ENCODE data around the gene DNAJC12.

Gene DNAJC12

DNA sequence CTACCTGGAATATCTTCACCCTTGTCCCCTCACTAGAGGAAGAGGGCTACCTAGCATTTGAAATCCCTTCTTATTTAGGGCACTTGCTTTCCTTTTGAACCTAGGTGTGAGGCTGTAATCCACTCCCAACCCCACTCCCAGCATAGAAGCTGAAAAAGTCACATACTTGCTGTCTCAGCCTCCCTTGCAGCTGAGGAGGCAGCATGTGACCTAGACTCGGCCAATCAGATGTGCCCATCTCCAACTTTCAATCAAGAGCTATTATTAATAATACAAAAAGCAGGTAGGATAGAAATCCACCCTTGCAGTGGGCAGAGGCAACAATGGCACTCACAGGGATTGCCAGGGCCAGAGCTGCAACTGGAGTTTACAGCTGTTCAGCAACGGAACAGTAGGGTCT lies 70.7 kb downstream of the DNAJC12 start:
- TF ChIP-seq, protein P1, sequence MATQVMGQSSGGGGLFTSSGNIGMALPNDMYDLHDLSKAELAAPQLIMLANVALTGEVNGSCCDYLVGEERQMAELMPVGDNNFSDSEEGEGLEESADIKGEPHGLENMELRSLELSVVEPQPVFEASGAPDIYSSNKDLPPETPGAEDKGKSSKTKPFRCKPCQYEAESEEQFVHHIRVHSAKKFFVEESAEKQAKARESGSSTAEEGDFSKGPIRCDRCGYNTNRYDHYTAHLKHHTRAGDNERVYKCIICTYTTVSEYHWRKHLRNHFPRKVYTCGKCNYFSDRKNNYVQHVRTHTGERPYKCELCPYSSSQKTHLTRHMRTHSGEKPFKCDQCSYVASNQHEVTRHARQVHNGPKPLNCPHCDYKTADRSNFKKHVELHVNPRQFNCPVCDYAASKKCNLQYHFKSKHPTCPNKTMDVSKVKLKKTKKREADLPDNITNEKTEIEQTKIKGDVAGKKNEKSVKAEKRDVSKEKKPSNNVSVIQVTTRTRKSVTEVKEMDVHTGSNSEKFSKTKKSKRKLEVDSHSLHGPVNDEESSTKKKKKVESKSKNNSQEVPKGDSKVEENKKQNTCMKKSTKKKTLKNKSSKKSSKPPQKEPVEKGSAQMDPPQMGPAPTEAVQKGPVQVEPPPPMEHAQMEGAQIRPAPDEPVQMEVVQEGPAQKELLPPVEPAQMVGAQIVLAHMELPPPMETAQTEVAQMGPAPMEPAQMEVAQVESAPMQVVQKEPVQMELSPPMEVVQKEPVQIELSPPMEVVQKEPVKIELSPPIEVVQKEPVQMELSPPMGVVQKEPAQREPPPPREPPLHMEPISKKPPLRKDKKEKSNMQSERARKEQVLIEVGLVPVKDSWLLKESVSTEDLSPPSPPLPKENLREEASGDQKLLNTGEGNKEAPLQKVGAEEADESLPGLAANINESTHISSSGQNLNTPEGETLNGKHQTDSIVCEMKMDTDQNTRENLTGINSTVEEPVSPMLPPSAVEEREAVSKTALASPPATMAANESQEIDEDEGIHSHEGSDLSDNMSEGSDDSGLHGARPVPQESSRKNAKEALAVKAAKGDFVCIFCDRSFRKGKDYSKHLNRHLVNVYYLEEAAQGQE (IDR thresholded peaks at IDR 0.05; ENCODE audit: low read depth): no peak
- TF ChIP-seq, protein P2, sequence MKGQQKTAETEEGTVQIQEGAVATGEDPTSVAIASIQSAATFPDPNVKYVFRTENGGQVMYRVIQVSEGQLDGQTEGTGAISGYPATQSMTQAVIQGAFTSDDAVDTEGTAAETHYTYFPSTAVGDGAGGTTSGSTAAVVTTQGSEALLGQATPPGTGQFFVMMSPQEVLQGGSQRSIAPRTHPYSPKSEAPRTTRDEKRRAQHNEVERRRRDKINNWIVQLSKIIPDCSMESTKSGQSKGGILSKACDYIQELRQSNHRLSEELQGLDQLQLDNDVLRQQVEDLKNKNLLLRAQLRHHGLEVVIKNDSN (IDR thresholded peaks at IDR 0.05): peak; percentile 83

DNA sequence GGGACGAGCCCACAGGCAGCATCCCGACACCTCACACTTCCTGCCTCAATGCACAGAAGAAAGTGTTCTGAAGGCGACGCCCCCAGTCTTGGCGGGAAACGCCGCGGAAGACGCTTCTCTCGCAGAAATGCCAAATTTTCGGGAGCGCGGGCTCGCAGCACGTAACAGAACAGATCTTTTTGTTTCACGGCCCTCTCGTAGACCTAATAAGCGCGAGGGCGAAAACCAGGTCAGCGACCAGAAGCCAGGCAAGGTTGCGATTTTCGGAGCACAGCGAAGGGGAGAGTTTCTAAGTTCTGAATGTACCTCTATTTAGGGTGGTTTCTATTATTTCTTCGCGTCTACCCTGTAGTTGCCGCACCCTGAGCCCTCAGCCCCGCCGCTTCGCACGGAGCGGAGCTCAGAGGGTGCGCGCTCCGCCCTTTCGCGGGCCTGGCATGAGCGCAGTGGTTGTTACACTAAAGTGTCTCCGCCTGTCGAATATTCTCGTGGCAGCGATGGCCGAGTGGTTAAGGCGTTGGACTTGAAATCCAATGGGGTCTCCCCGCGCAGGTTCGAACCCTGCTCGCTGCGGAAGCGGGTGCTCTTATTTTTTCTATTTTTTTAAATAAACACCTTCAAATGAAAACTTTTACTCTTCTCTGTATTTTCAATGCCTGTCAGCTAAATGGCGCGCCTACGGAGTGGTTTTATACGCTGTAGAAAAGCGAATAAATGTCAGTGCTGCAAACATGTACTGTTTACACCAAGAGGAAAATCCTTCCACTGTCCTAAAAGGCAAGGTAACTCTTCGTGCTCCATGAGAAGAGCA lies 73.8 kb downstream of the DNAJC12 start:
- TF ChIP-seq EP300 (IDR thresholded peaks at IDR 0.05; ENCODE audit: borderline replicate concordance): no peak
- peak; percentile 93 for TF ChIP-seq TEAD4 (IDR thresholded peaks at IDR 0.05)
- TF ChIP-seq YY1 (IDR thresholded peaks at IDR 0.05; ENCODE audit: low read depth): peak; percentile 45; the same call in 1 of the 2 replicates
- TF ChIP-seq, protein P2 (IDR thresholded peaks at IDR 0.05): 0 out of 2 replicates have a peak, but pooled peaks have one; percentile 12
- TF ChIP-seq, protein P3, sequence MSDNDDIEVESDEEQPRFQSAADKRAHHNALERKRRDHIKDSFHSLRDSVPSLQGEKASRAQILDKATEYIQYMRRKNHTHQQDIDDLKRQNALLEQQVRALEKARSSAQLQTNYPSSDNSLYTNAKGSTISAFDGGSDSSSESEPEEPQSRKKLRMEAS (IDR thresholded peaks at IDR 0.05): peak; percentile 93
- TF ChIP-seq ZBTB7A (IDR thresholded peaks at IDR 0.05; ENCODE audit: low read depth): no peak
- TF ChIP-seq TCF12 (IDR thresholded peaks at IDR 0.05; ENCODE audit: low read depth): no peak
- no peak for TF ChIP-seq EGR1 (IDR thresholded peaks at IDR 0.05)
- peak; percentile 49 for TF ChIP-seq NFIC (IDR thresholded peaks at IDR 0.05)
- TF ChIP-seq TAF1 (IDR thresholded peaks at IDR 0.05; ENCODE audit: low read depth): no peak; the same call in 1 of the 2 replicates
- TF ChIP-seq RAD21 (IDR thresholded peaks at IDR 0.05; ENCODE audit: low read depth): no peak
- TF ChIP-seq, protein P1 (IDR thresholded peaks at IDR 0.05; ENCODE audit: low read depth): no peak
- peak; percentile 51; the same call in 1 of the 2 replicates for TF ChIP-seq CEBPB (IDR thresholded peaks at IDR 0.05)
- TF ChIP-seq CREB1 (IDR thresholded peaks at IDR 0.05; ENCODE audit: low read depth): no peak; the same call in 1 of the 2 replicates
- no peak; the same call in 1 of the 2 replicates for TF ChIP-seq FOXM1 (IDR thresholded peaks at IDR 0.05; ENCODE audit: borderline replicate concordance, low read depth)

DNA sequence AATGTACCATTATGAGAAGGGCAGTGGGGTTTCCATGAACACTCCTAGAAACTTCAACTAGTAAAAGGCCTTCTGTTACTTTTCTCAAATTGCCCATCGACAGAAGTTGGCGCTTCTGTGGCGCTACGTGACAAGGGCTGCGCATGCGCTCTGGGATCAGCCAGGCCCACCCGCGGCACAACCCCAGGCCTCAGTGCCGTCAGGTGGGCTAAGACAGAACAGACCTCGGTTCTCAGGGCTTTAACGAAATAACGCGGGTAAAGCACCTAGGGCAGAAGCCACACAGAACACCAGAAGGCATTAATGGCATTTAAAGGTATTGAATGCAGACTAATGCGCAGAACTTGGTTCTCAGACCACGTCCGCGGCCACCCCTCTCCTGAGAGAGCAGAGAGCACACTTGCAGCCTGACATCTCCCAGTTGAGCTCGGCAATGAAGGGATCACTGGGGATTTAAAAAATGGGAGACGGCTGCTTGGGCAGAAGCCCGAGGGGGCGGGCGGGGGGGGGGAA lies 74.4 kb downstream of the DNAJC12 start:
- TF ChIP-seq ZBTB7A (IDR thresholded peaks at IDR 0.05; ENCODE audit: low read depth) (no peak), TAF1 (IDR thresholded peaks at IDR 0.05; ENCODE audit: low read depth) (0 out of 2 replicates have a peak, but pooled peaks have one; percentile 26)

DNA sequence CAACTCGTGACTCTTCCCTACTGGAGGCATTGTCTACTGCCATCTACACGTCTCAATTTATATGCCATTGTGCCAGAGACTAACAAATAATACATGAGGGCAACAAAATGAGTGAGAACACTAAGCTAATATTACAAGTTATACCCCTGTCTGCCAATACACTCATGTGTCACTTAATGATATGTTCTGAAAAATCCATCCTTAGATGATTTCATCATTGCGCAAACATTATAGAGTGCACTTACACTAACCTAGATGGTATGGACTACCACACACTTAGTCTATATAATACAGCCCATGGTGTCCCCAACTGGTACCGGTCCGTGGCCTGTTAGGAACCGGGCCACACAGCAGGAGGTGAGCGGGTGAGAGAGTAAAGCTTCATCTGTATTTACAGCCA lies 77.7 kb downstream of the DNAJC12 start:
- TF ChIP-seq, protein P1 (IDR thresholded peaks at IDR 0.05; ENCODE audit: low read depth): no peak
- TF ChIP-seq EGR1 (IDR thresholded peaks at IDR 0.05): no peak
- no peak for TF ChIP-seq ZBTB7A (IDR thresholded peaks at IDR 0.05; ENCODE audit: low read depth)
- TF ChIP-seq RAD21 (IDR thresholded peaks at IDR 0.05; ENCODE audit: low read depth): no peak
- no peak for TF ChIP-seq TAF1 (IDR thresholded peaks at IDR 0.05; ENCODE audit: low read depth)
- TF ChIP-seq TEAD4 (IDR thresholded peaks at IDR 0.05): no peak
- no peak for TF ChIP-seq CREB1 (IDR thresholded peaks at IDR 0.05; ENCODE audit: low read depth)
- no peak for TF ChIP-seq NFIC (IDR thresholded peaks at IDR 0.05)
- no peak for TF ChIP-seq YY1 (IDR thresholded peaks at IDR 0.05; ENCODE audit: low read depth)
- no peak for TF ChIP-seq TCF12 (IDR thresholded peaks at IDR 0.05; ENCODE audit: low read depth)
- no peak for TF ChIP-seq FOXM1 (IDR thresholded peaks at IDR 0.05; ENCODE audit: borderline replicate concordance, low read depth)
- TF ChIP-seq, protein P3 (IDR thresholded peaks at IDR 0.05): no peak
- TF ChIP-seq CEBPB (IDR thresholded peaks at IDR 0.05): no peak
- TF ChIP-seq EP300 (IDR thresholded peaks at IDR 0.05; ENCODE audit: borderline replicate concordance): no peak
- TF ChIP-seq, protein P2 (IDR thresholded peaks at IDR 0.05): no peak

Measured in Ishikawa (cell line).